ENCODE data around the gene FRMD4A.

DNA sequence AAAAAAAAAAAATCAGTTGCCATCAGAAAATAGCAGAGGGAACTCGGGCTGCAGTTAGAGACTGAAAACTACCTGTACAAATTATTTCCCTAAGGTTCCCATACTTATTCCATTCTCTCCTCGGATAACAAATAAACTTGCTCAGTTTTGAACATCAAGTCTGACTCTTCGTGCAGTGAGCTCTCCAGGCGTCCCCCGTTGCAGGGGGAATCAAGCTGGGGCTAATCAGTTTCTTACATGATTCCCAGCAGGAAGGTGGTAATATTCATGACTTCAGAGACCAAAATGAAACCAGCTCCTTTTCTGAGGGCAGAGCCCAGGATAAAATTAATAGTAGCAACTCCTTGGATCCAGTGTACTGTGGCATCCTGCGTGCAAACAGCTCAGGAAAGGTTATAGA, 135.3 kb downstream of the FRMD4A start:
- TF ChIP-seq CTCF (IDR thresholded peaks at IDR 0.05; ENCODE audit: insufficient read depth, low read length, poor library complexity, severe bottlenecking) = no peak
- no peak for TF ChIP-seq EZH2phosphoT487 (conservative IDR thresholded peaks at IDR 0.05; ENCODE audit: low read length)

Data from SU-DHL-6 (cell line).